CD14-positive monocyte (primary cell): ENCODE data around the gene CD6. TPM values are rescaled to one million over a fixed set of nuclear protein-coding genes. Genes with fewer than 3 reads are reported as not detected.

Experiments
- DNase-seq, 3 donors: peaks; one replicate each; pipeline ENCODE4 v3.0.0-alpha.2; 2011 to 2022
- H2AFZ ChIP-seq: 2 replicates; pipeline ENCODE4 v1.6.0; 2012; ENCODE audit warnings: mild to moderate bottlenecking, low read depth, low read length, inconsistent platforms; ENCODE audit not compliant: insufficient read depth, poor library complexity, severe bottlenecking
- H3K27ac ChIP-seq, 2 donors: 1 replicate in 1 of 2; 2 replicates in 1 of 2; pipeline ENCODE4 v1.5.1; 2012 to 2013; ENCODE audit warnings: low read length in 2 of 2, control low read depth in 1 of 2, inconsistent platforms in 1 of 2, low read depth in 1 of 2, mild to moderate bottlenecking in 1 of 2
- H3K27me3 ChIP-seq, 2 donors: one replicate each; pipeline versions ENCODE4 v1.6.0 to v1.6.1; 2011 to 2013; ENCODE audit warnings: low read length in 2 of 2; ENCODE audit not compliant: control insufficient read depth in 2 of 2, insufficient read depth in 2 of 2
- H3K36me3 ChIP-seq, 2 donors: replicated peaks in 1 of 2; 1 replicate in 1 of 2; 2 replicates in 1 of 2; pipeline versions ENCODE4 v1.5.1 to v1.6.1; 2012 to 2013; ENCODE audit warnings: low read length in 2 of 2, control low read depth in 1 of 2, inconsistent platforms in 1 of 2, mild to moderate bottlenecking in 1 of 2; ENCODE audit not compliant: insufficient read depth in 2 of 2, control insufficient read depth in 1 of 2
- H3K4me1 ChIP-seq, 2 donors: 1 replicate in 1 of 2; 2 replicates in 1 of 2; pipeline versions ENCODE4 v1.5.1 to v1.6.1; 2012 to 2013; ENCODE audit warnings: low read length in 2 of 2, control low read depth in 1 of 2, inconsistent platforms in 1 of 2, mild to moderate bottlenecking in 1 of 2, moderate library complexity in 1 of 2; ENCODE audit not compliant: insufficient read depth in 2 of 2, control insufficient read depth in 1 of 2
- H3K4me2 ChIP-seq: replicated peaks from 2 replicates; pipeline ENCODE3; 2012; ENCODE audit warnings: low read length, moderate library complexity, mild to moderate bottlenecking; ENCODE audit not compliant: poor library complexity, severe bottlenecking; ENCODE audit errors: extremely low read depth
- H3K4me3 ChIP-seq, 3 experiments: fragments of 200-600 bp in 1 of 3; sonication (generic) in 1 of 3; replicated peaks in 1 of 3; 1 replicate in 2 of 3; 2 replicates in 1 of 3; pipeline ENCODE4 v1.5.1; 2011 to 2013; ENCODE audit warnings: low read length in 3 of 3, mild to moderate bottlenecking in 3 of 3, control low read depth in 2 of 3, low read depth in 2 of 3, inconsistent platforms in 1 of 3, moderate library complexity in 1 of 3
- H3K79me2 ChIP-seq: 2 replicates; pipeline ENCODE4 v1.6.0; 2012; ENCODE audit warnings: mild to moderate bottlenecking, control low read depth, inconsistent platforms, low read length, moderate library complexity; ENCODE audit not compliant: insufficient read depth
- H3K9ac ChIP-seq: 2 replicates; pipeline ENCODE4 v1.6.0; 2017; ENCODE audit warnings: low read length, mild to moderate bottlenecking; ENCODE audit not compliant: insufficient read depth, poor library complexity, severe bottlenecking
- H3K9me3 ChIP-seq, 2 donors: replicated peaks in 1 of 2; 1 replicate in 1 of 2; 2 replicates in 1 of 2; pipeline versions ENCODE4 v1.5.1 to v1.6.1; 2012 to 2013; ENCODE audit warnings: low read length in 2 of 2, control low read depth in 1 of 2; ENCODE audit not compliant: control insufficient read depth in 1 of 2, insufficient read depth in 1 of 2
- H4K20me1 ChIP-seq: 2 replicates; pipeline ENCODE4 v1.6.0; 2012; ENCODE audit warnings: mild to moderate bottlenecking, low read length, control low read depth, moderate library complexity; ENCODE audit not compliant: insufficient read depth
- H3K27ac Mint-ChIP-seq, 7 donors: one replicate each; pipeline ENCODE4 v1.8.0; 2020; ENCODE audit warnings: mild to moderate bottlenecking in 7 of 7, mixed read lengths in 7 of 7, moderate library complexity in 6 of 7, inconsistent platforms in 2 of 7
- H3K27me3 Mint-ChIP-seq, 3 donors: one replicate each; pipeline ENCODE4 v1.8.0; 2021 to 2022; ENCODE audit warnings: low read depth in 3 of 3, mild to moderate bottlenecking in 3 of 3, mixed read lengths in 3 of 3, moderate library complexity in 3 of 3, inconsistent platforms in 1 of 3
- H3K36me3 Mint-ChIP-seq, 2 donors: one replicate each; pipeline ENCODE4 v1.8.0; 2020; ENCODE audit warnings: mixed read lengths in 2 of 2, inconsistent platforms in 1 of 2, mild to moderate bottlenecking in 1 of 2
- H3K4me1 Mint-ChIP-seq: one replicate; pipeline ENCODE4 v1.8.0; 2020; ENCODE audit warnings: mild to moderate bottlenecking, mixed read lengths
- H3K4me3 Mint-ChIP-seq, 2 donors: one replicate each; pipeline ENCODE4 v1.8.0; 2020; ENCODE audit warnings: mild to moderate bottlenecking in 2 of 2, mixed read lengths in 2 of 2, moderate library complexity in 1 of 2
- H3K9me3 Mint-ChIP-seq, 7 donors: one replicate each; pipeline ENCODE4 v1.8.0; 2020 to 2022; ENCODE audit warnings: mixed read lengths in 7 of 7, mild to moderate bottlenecking in 6 of 7, moderate library complexity in 6 of 7, inconsistent platforms in 2 of 7
- whole genome bisulfite sequencing: methylation state at CpG from one replicate; pipeline ENCODE4 v1.1.5; 2013; ENCODE audit warnings: missing lambda C conversion rate; ENCODE audit not compliant: insufficient coverage; 5-methylcytosine and 5-hydroxymethylcytosine counted together
- intact Hi-C, 2 donors: fragments of 100-400 bp; cut with micrococcal nuclease; formaldehyde crosslinking; loops; one replicate each; pipeline versions ENCODE4 v1.15.0 to v1.15.1; 2023
- polyA plus RNA-seq, 3 donors: library from polyadenylated mRNA; depleted of rRNA in 1 of 3; unstranded in 2 of 3; stranded (reverse) in 1 of 3; fragments of 300-500 nt in 2 of 3; fragments of >200 nt in 1 of 3; fragmentation: Illumina TruSeq in 2 of 3; gene quantifications; 1 replicate in 2 of 3; 2 replicates in 1 of 3; pipeline ENCODE4 v1.2.3, GENCODE V29; 2012 to 2021
- TF ChIP-seq, protein P1 (sequence below): fragments of 200-600 bp; IDR thresholded peaks from one replicate; pipeline ENCODE4 v1.8.0; 2022; ENCODE audit warnings: antibody characterized with exemption, mild to moderate bottlenecking

Gene CD6
- polyA plus RNA-seq, 3 donors, result 0.09 to 0.39 (median 0.39) TPM

DNA sequence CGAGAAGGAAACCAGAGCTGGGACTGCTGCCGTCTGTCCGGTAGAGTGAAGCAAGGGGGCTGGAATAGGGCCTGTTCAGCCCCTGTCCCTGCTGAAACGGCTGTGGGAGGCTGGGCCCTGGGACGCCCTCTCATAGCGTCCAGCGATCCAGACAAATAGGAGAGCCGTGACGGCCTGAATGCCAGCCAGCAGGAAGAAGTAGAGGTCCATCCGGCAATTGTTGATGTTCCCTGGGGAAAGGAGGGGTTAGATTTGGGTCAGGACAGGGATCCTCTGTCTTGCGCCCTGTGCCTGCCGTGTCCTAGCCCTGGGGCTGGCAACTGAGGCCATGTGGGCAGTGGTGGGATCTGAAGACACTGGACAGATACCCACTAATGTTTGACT lies 34.3 kb upstream of the CD6 start:
- intact Hi-C loops, result no loop called here
- Mint-ChIP-seq H3K9me3 (peaks cover 0 to 2% (median 0%) of the 10 kb centered on the region in 7 donors), H3K4me3 (no peak overlapping the region), H3K36me3 (peaks cover 55 to 60% of the 10 kb centered on the region in 2 donors), H3K27me3 (peaks cover 0 to 6% (median 5%) of the 10 kb centered on the region in 3 donors), H3K4me1 (peaks cover 5% of the 10 kb centered on the region), H3K27ac (peak overlapping the region in 3 of 7 donors; percentile 5 to 57 (median 19))
- DNase-seq, result no peak
- 97% methylated on average over 10 of the region's 12 CpGs for WGBS
- Histone ChIP-seq H3K9me3 (no peaks in the 10 kb centered on the region), H3K27ac (no peak overlapping the region), H2AFZ (no peak overlapping the region), H3K4me3 (no peak overlapping the region), H3K9ac (no peak overlapping the region), H4K20me1 (peaks cover 82% of the 10 kb centered on the region), H3K36me3 (peaks cover 57 to 58% of the 10 kb centered on the region in 2 donors), H3K79me2 (no peaks in the 10 kb centered on the region), H3K27me3 (no peaks in the 10 kb centered on the region), H3K4me1 (no peaks in the 10 kb centered on the region), H3K4me2 (no peak overlapping the region)
- TF ChIP-seq, protein P1, sequence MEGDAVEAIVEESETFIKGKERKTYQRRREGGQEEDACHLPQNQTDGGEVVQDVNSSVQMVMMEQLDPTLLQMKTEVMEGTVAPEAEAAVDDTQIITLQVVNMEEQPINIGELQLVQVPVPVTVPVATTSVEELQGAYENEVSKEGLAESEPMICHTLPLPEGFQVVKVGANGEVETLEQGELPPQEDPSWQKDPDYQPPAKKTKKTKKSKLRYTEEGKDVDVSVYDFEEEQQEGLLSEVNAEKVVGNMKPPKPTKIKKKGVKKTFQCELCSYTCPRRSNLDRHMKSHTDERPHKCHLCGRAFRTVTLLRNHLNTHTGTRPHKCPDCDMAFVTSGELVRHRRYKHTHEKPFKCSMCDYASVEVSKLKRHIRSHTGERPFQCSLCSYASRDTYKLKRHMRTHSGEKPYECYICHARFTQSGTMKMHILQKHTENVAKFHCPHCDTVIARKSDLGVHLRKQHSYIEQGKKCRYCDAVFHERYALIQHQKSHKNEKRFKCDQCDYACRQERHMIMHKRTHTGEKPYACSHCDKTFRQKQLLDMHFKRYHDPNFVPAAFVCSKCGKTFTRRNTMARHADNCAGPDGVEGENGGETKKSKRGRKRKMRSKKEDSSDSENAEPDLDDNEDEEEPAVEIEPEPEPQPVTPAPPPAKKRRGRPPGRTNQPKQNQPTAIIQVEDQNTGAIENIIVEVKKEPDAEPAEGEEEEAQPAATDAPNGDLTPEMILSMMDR, result no peak

DNA sequence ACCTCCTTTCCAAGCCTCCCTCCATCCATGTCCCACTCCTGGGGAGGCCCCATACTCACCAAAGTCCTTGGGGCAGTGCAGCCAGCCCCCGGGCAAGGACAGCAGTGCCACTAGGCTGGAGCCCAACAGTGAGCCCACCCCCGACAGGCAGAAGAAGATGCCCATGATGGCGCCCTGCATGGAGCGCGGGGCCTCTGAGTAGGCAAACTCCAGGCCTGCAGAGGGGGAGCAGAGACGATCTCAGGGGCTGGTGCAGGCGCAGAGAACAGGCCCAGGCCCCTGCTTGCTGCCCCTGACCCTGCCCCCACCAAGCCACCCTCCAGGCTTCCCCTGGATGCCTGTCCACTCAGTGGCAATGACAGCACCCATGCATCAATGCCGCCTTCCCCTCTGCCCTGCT lies 33.7 kb upstream of the CD6 start:
- Mint-ChIP-seq H3K4me3 (no peak overlapping the region), H3K27ac (peak overlapping the region in 4 of 7 donors; percentile 5 to 79 (median 50)), H3K9me3 (peaks cover 0 to 2% (median 0%) of the 10 kb centered on the region in 7 donors), H3K27me3 (peaks cover 0 to 6% (median 4%) of the 10 kb centered on the region in 3 donors), H3K36me3 (peaks cover 62 to 67% of the 10 kb centered on the region in 2 donors), H3K4me1 (peaks cover 3% of the 10 kb centered on the region)
- DNase-seq, result no peak
- 97% methylated on average over 8 of the region's 8 CpGs for WGBS
- Histone ChIP-seq H4K20me1 (peaks cover 89% of the 10 kb centered on the region), H3K4me3 (no peak overlapping the region), H3K36me3 (peaks cover 64 to 65% of the 10 kb centered on the region in 2 donors), H3K4me1 (no peaks in the 10 kb centered on the region), H3K4me2 (no peak overlapping the region), H2AFZ (no peak overlapping the region), H3K27me3 (no peaks in the 10 kb centered on the region), H3K9ac (no peak overlapping the region), H3K9me3 (no peaks in the 10 kb centered on the region), H3K79me2 (no peaks in the 10 kb centered on the region), H3K27ac (no peak overlapping the region)
- intact Hi-C loops, result no loop called here
- TF ChIP-seq, protein P1, result no peak
